Activated CD4-positive, alpha-beta memory T cell treated with anti-CD3 and anti-CD28 coated beads, Interleukin-2, amount 10 ng/mL, durations not matched to agents 7 days and 5 days (primary cell): ENCODE data around the gene RPL29. TPM values are rescaled to one million over a fixed set of nuclear protein-coding genes. Genes with fewer than 3 reads are reported as not detected.

Experiments used
- CTCF ChIA-PET: fragments of 350-600 bp; sonication (Branson Sonifier 250); formaldehyde crosslinking; loops from one replicate; lab custom pipeline; 2021; ENCODE audit warnings: antibody characterized with exemption, inconsistent platforms; lab: Charles Lee
- POLR2A ChIA-PET: fragments of 350-600 bp; sonication (Branson Sonifier 250); formaldehyde crosslinking; loops from one replicate; lab custom pipeline; 2021; ENCODE audit warnings: antibody characterized with exemption; lab: Charles Lee
- DNase-seq: peaks from one replicate; pipeline ENCODE4 v3.0.0-alpha.2; 2020
- H3K27ac Mint-ChIP-seq: one replicate; pipeline ENCODE4 v1.8.0; 2021; ENCODE audit warnings: mild to moderate bottlenecking, mixed read lengths
- H3K27me3 Mint-ChIP-seq: one replicate; pipeline ENCODE4 v1.8.0; 2021; ENCODE audit warnings: mixed read lengths
- H3K36me3 Mint-ChIP-seq: one replicate; pipeline ENCODE4 v1.8.0; 2021; ENCODE audit warnings: low read depth, mixed read lengths
- H3K4me1 Mint-ChIP-seq: one replicate; pipeline ENCODE4 v1.8.0; 2021; ENCODE audit warnings: mixed read lengths
- H3K4me3 Mint-ChIP-seq: one replicate; pipeline ENCODE4 v1.8.0; 2021; ENCODE audit warnings: mild to moderate bottlenecking, mixed read lengths
- H3K9me3 Mint-ChIP-seq: one replicate; pipeline ENCODE4 v1.8.0; 2021; ENCODE audit warnings: mixed read lengths
- total RNA-seq, 2 experiments: library from RNA; stranded (reverse); gene quantifications; one replicate each; pipeline ENCODE4 v1.2.3, GENCODE V29; 2021

Gene RPL29
- total RNA-seq, 2 experiments from 2014 or later = 1,042 to 1,047 TPM

- CTCF ChIA-PET = interaction anchor here (1.7 kb wide), 1 partner anchor 29 kb away, joined by 6 read pairs; the partner anchor contains the start of gene ABHD14B
- no peak for DNase-seq
- Mint-ChIP-seq H3K9me3 (no peaks in the 10 kb centered on the region), H3K4me1 (peaks cover 28% of the 10 kb centered on the region), H3K27me3 (no peaks in the 10 kb centered on the region), H3K4me3 (no peak overlapping the region), H3K36me3 (peaks cover 2% of the 10 kb centered on the region), H3K27ac (no peak overlapping the region)
- POLR2A ChIA-PET = interaction anchor here (1.0 to 4.2 kb wide), 4 partner anchors 9 to 51 kb away, joined by 3 to 29 read pairs (median 4); partner anchors contain the start of gene RPL29
These were observed 51.2 kb downstream of the RPL29 start for GRCh38 chr3:51944451-51945021.

Other genes with a start within 250 kb of the RPL29 start
- not detected for gene IQCF6, start 216.7 kb downstream of the RPL29 start, total RNA-seq
- not detected for gene IQCF2, start 134.3 kb downstream of the RPL29 start, total RNA-seq
- not detected for gene IQCF5, start 120.3 kb downstream of the RPL29 start, total RNA-seq
- gene IQCF1, start 92.5 kb downstream of the RPL29 start, total RNA-seq = not detected
- 10 to 100 TPM; 16.8 to 17.5 TPM for gene RRP9, start 54.0 kb downstream of the RPL29 start, total RNA-seq
- 10 to 100 TPM; 13.2 to 13.9 TPM for gene PARP3, start 53.5 kb downstream of the RPL29 start, total RNA-seq
- not detected for gene GPR62, start 40.5 kb downstream of the RPL29 start, total RNA-seq
- gene PCBP4, start 28.4 kb downstream of the RPL29 start, total RNA-seq = 10 to 100 TPM; 31.0 to 34.2 TPM
- 10 to 100 TPM; 57.4 to 58.1 TPM for gene ABHD14B, start 21.8 kb downstream of the RPL29 start, total RNA-seq
- 10 to 100 TPM; 10.8 to 13.3 TPM for gene ABHD14A, start 20.8 kb downstream of the RPL29 start, total RNA-seq
- gene ACY1, start 12.4 kb downstream of the RPL29 start, total RNA-seq = 10 to 100 TPM; 18.4 to 22.0 TPM
- 10 to 100 TPM; 40.1 to 40.9 TPM for gene DUSP7, start 60.7 kb upstream of the RPL29 start, total RNA-seq
- gene POC1A, start 158.5 kb upstream of the RPL29 start, total RNA-seq = 10 to 100 TPM; 24.8 to 25.6 TPM
- gene ALAS1, start 202.3 kb upstream of the RPL29 start, total RNA-seq = 10 to 100 TPM; 62.1 to 62.6 TPM
- under 1 TPM; 0.55 to 0.83 TPM for gene TLR9, start 229.8 kb upstream of the RPL29 start, total RNA-seq
- gene TWF2, start 243.3 kb upstream of the RPL29 start, total RNA-seq = 100 to 1,000 TPM; 118 to 119 TPM
- gene PPM1M, start 249.9 kb upstream of the RPL29 start, total RNA-seq = 100 to 1,000 TPM; 123 to 124 TPM